ENCODE measurements around the gene PKIG.

- TF ChIP-seq CTCF (conservative IDR thresholded peaks at IDR 0.05): no peak
- TF ChIP-seq ZFX (IDR thresholded peaks at IDR 0.05): no peak
Measured at GRCh38 chr20:44632103-44632752, 49.8 kb downstream of the PKIG start.

Measured in C4-2B (cell line).